ENCODE measurements around the gene FSTL5.

GRCh38 chr4:161546902-161547301 is 616.9 kb downstream of the FSTL5 start:
- TF ChIP-seq POLR2A (IDR thresholded peaks at IDR 0.05) (no peak), POLR2AphosphoS5 (IDR thresholded peaks at IDR 0.05) (no peak), EP300 (IDR thresholded peaks at IDR 0.05) (no peak)
- TF ChIP-seq, protein P1, sequence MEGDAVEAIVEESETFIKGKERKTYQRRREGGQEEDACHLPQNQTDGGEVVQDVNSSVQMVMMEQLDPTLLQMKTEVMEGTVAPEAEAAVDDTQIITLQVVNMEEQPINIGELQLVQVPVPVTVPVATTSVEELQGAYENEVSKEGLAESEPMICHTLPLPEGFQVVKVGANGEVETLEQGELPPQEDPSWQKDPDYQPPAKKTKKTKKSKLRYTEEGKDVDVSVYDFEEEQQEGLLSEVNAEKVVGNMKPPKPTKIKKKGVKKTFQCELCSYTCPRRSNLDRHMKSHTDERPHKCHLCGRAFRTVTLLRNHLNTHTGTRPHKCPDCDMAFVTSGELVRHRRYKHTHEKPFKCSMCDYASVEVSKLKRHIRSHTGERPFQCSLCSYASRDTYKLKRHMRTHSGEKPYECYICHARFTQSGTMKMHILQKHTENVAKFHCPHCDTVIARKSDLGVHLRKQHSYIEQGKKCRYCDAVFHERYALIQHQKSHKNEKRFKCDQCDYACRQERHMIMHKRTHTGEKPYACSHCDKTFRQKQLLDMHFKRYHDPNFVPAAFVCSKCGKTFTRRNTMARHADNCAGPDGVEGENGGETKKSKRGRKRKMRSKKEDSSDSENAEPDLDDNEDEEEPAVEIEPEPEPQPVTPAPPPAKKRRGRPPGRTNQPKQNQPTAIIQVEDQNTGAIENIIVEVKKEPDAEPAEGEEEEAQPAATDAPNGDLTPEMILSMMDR (IDR thresholded peaks at IDR 0.05): no peak

Measured in suprapubic skin (tissue), 4 donors.